Activated CD4-positive, alpha-beta T cell treated with anti-CD3 and anti-CD28 coated beads for 1 hour (primary cell): Measurements from ENCODE around the gene TTI1.
"Not testable (repeated sequence)": the region's sequence is repeated elsewhere in the genome, so short reads cannot be mapped to it uniquely, and the experiment has no call there.

Experiments
- DNase-seq: peaks from one replicate; pipeline ENCODE4 v3.0.0-alpha.2; 2020

Gene TTI1

GRCh38 chr20:38052870-38053269, 19.6 kb upstream of the TTI1 start:
- DNase-seq: no peak

- no peak for DNase-seq
Measured at GRCh38 chr20:38050686-38051085, 17.4 kb upstream of the TTI1 start.

- DNase-seq: no peak
Measured at GRCh38 chr20:38049800-38050199, 16.5 kb upstream of the TTI1 start.

GRCh38 chr20:38046572-38046971, 13.3 kb upstream of the TTI1 start:
- no peak for DNase-seq

- no peak for DNase-seq
Measured at GRCh38 chr20:38044685-38045084, 11.4 kb upstream of the TTI1 start.

GRCh38 chr20:38043512-38044300, 10.4 kb upstream of the TTI1 start:
- DNase-seq: no peak

- DNase-seq: no peak
Measured at GRCh38 chr20:38040276-38040675, 7.0 kb upstream of the TTI1 start.

- DNase-seq: no peak
Measured at GRCh38 chr20:38036366-38036765, 3.1 kb upstream of the TTI1 start.

- no peak for DNase-seq
Measured at GRCh38 chr20:38034961-38035360, 1.7 kb upstream of the TTI1 start.

- DNase-seq: no peak
Measured at GRCh38 chr20:38034108-38034649, 923 bp upstream of the TTI1 start.

GRCh38 chr20:38032585-38033329, 499 bp downstream of the TTI1 start:
- no peak for DNase-seq

- DNase-seq: no peak
Measured at GRCh38 chr20:38031957-38032356, 1.3 kb downstream of the TTI1 start.

GRCh38 chr20:38029453-38029852, 3.8 kb downstream of the TTI1 start:
- DNase-seq: no peak

- no peak for DNase-seq
Measured at GRCh38 chr20:38024496-38024895, 8.8 kb downstream of the TTI1 start.

GRCh38 chr20:38023181-38024001, 9.9 kb downstream of the TTI1 start:
- DNase-seq: no peak

- no peak for DNase-seq
Measured at GRCh38 chr20:38021087-38021772, 12.0 kb downstream of the TTI1 start.

GRCh38 chr20:38018385-38018784, 14.9 kb downstream of the TTI1 start:
- DNase-seq: no peak

- no peak for DNase-seq
Measured at GRCh38 chr20:38017959-38018358, 15.3 kb downstream of the TTI1 start.

- no peak for DNase-seq
Measured at GRCh38 chr20:38013887-38014286, 19.4 kb downstream of the TTI1 start.

GRCh38 chr20:38012332-38012731, 20.9 kb downstream of the TTI1 start:
- no peak for DNase-seq

- no peak for DNase-seq
Measured at GRCh38 chr20:38011696-38012095, 21.6 kb downstream of the TTI1 start.

- not testable (repeated sequence) for DNase-seq
Measured at GRCh38 chr20:38009416-38009815, 23.8 kb downstream of the TTI1 start.
